WTC11 (cell line): ENCODE measurements around the gene WWC1. TPM values are rescaled to one million over a fixed set of nuclear protein-coding genes. Genes with fewer than 3 reads are reported as not detected.

Experiments used
- ATAC-seq: fragments of 200-7000 bp; cut with Tn5 transposase; 2 replicates; pipeline ENCODE4 v1.10.0; 2021; ENCODE audit warnings: mild to moderate bottlenecking, moderate library complexity
- CTCF ChIA-PET: fragments of 300-600 bp; sonication (Branson Sonifier 250); formaldehyde crosslinking; loops from one replicate; lab custom pipeline; 2021; ENCODE audit warnings: antibody characterized with exemption; lab: Charles Lee
- POLR2A ChIA-PET: fragments of 350-600 bp; sonication (Branson Sonifier 250); formaldehyde crosslinking; loops from one replicate; lab custom pipeline; 2021; ENCODE audit warnings: antibody characterized with exemption; lab: Charles Lee
- DNase-seq: peaks from one replicate; pipeline ENCODE4 v3.0.0; 2021; ENCODE audit warnings: low spot score
- H3K27ac Mint-ChIP-seq: 2 replicates; pipeline ENCODE4 v1.8.0; 2021; ENCODE audit warnings: mixed read lengths
- H3K27me3 Mint-ChIP-seq: 2 replicates; pipeline ENCODE4 v1.8.0; 2021; ENCODE audit warnings: low read depth, mild to moderate bottlenecking, moderate library complexity, mixed read lengths
- H3K36me3 Mint-ChIP-seq: 2 replicates; pipeline ENCODE4 v1.8.0; 2021; ENCODE audit warnings: mixed read lengths
- H3K4me1 Mint-ChIP-seq: 2 replicates; pipeline ENCODE4 v1.8.0; 2022; ENCODE audit warnings: mixed read lengths
- H3K4me3 Mint-ChIP-seq: 2 replicates; pipeline ENCODE4 v1.8.0; 2021; ENCODE audit warnings: mild to moderate bottlenecking, moderate library complexity, mixed read lengths
- H3K9me3 Mint-ChIP-seq: 2 replicates; pipeline ENCODE4 v1.8.0; 2021; ENCODE audit warnings: mixed read lengths
- GABPB1 ChIP-seq: sonication (generic); formaldehyde crosslinking; IDR thresholded peaks from 2 replicates; pipeline ENCODE4 v1.8.1; 2023; ENCODE audit warnings: mild to moderate bottlenecking, missing genetic modification reagents
- GRHL2 ChIP-seq: fragments of 250-450 bp; sonication (Bioruptor Pico); IDR thresholded peaks from 2 replicates; pipeline ENCODE4 v1.8.0; 2022; ENCODE audit warnings: mild to moderate bottlenecking, moderate library complexity; ENCODE audit not compliant: insufficient replicate concordance, severe bottlenecking
- HMGA2 ChIP-seq: fragments of 250-450 bp; sonication (Bioruptor Pico); IDR thresholded peaks from 2 replicates; pipeline ENCODE4 v1.4.0; 2021; ENCODE audit warnings: mild to moderate bottlenecking, moderate library complexity
- KAT7 ChIP-seq: sonication (generic); formaldehyde crosslinking; IDR thresholded peaks from 2 replicates; pipeline ENCODE4 v1.8.1; 2023; ENCODE audit warnings: missing genetic modification reagents, mild to moderate bottlenecking, borderline replicate concordance
- MXD4 ChIP-seq: fragments of 250-450 bp; sonication (Bioruptor Pico); IDR thresholded peaks from 2 replicates; pipeline ENCODE4 v1.8.0; 2021; ENCODE audit warnings: mild to moderate bottlenecking, moderate library complexity, borderline replicate concordance
- MYBL2 ChIP-seq: sonication (generic); formaldehyde crosslinking; IDR thresholded peaks from 2 replicates; pipeline ENCODE4 v1.8.1; 2023; ENCODE audit warnings: mild to moderate bottlenecking, moderate library complexity, missing genetic modification reagents
- NFE2L1 ChIP-seq: sonication (generic); formaldehyde crosslinking; IDR thresholded peaks from 2 replicates; pipeline ENCODE4 v1.8.1; 2023; ENCODE audit warnings: missing genetic modification reagents
- NR2C2 ChIP-seq: sonication (generic); formaldehyde crosslinking; IDR thresholded peaks from 2 replicates; pipeline ENCODE4 v1.8.0; 2022; ENCODE audit warnings: mild to moderate bottlenecking, missing genetic modification reagents
- OVOL2 ChIP-seq: fragments of 250-450 bp; sonication (Bioruptor Pico); IDR thresholded peaks from 2 replicates; pipeline ENCODE4 v1.9.0; 2021; ENCODE audit warnings: mild to moderate bottlenecking, borderline replicate concordance
- PRRX2 ChIP-seq: fragments of 250-450 bp; sonication (Bioruptor Pico); IDR thresholded peaks from 2 replicates; pipeline ENCODE4 v1.8.0; 2021; ENCODE audit warnings: mild to moderate bottlenecking
- RORB ChIP-seq: fragments of 250-450 bp; sonication (Bioruptor Pico); IDR thresholded peaks from 2 replicates; pipeline ENCODE4 v1.9.0; 2021; ENCODE audit warnings: mild to moderate bottlenecking
- TCF7 ChIP-seq: sonication (generic); formaldehyde crosslinking; IDR thresholded peaks from 2 replicates; pipeline ENCODE4 v1.8.0; 2022; ENCODE audit warnings: mild to moderate bottlenecking, low read depth, missing genetic modification reagents, moderate library complexity
- ZBTB21 ChIP-seq: sonication (generic); formaldehyde crosslinking; IDR thresholded peaks from 2 replicates; pipeline ENCODE4 v1.8.1; 2023; ENCODE audit warnings: mild to moderate bottlenecking, missing genetic modification reagents, borderline replicate concordance
- ZNF219 ChIP-seq: sonication (generic); formaldehyde crosslinking; IDR thresholded peaks from 2 replicates; pipeline ENCODE4 v1.8.0; 2023; ENCODE audit warnings: missing genetic modification reagents, mild to moderate bottlenecking, borderline replicate concordance
- ZNF263 ChIP-seq: sonication (generic); formaldehyde crosslinking; IDR thresholded peaks from 2 replicates; pipeline ENCODE4 v1.8.1; 2022; ENCODE audit warnings: low read depth, mild to moderate bottlenecking, moderate library complexity, missing genetic modification reagents
- ZNF281 ChIP-seq: sonication (generic); formaldehyde crosslinking; IDR thresholded peaks from 2 replicates; pipeline ENCODE4 v1.8.0; 2023; ENCODE audit warnings: mild to moderate bottlenecking, missing genetic modification reagents
- ZNF396 ChIP-seq: fragments of 250-450 bp; sonication (Bioruptor Pico); IDR thresholded peaks from 2 replicates; pipeline ENCODE4 v1.8.0; 2021; ENCODE audit warnings: mild to moderate bottlenecking, moderate library complexity, borderline replicate concordance
- total RNA-seq: library from RNA; stranded (reverse); gene quantifications from 3 replicates; pipeline ENCODE4 v1.2.3, GENCODE V29; 2021
- TF ChIP-seq, protein P1 (sequence below): fragments of 200-600 bp; IDR thresholded peaks from 2 replicates; pipeline ENCODE4 v1.8.0; 2022; ENCODE audit warnings: antibody characterized with exemption
- TF ChIP-seq, protein P2 (sequence below): sonication (generic); formaldehyde crosslinking; IDR thresholded peaks from 2 replicates; pipeline ENCODE4 v1.8.1; 2023; ENCODE audit warnings: mild to moderate bottlenecking, moderate library complexity, missing genetic modification reagents
- TF ChIP-seq, protein P3 (sequence below): sonication (generic); formaldehyde crosslinking; IDR thresholded peaks from 2 replicates; pipeline ENCODE4 v1.8.1; 2023; ENCODE audit warnings: mild to moderate bottlenecking, missing genetic modification reagents, moderate library complexity

The WWC1 gene
- total RNA-seq, 1 experiment from 2014 or later, result 48.4 TPM

DNA sequence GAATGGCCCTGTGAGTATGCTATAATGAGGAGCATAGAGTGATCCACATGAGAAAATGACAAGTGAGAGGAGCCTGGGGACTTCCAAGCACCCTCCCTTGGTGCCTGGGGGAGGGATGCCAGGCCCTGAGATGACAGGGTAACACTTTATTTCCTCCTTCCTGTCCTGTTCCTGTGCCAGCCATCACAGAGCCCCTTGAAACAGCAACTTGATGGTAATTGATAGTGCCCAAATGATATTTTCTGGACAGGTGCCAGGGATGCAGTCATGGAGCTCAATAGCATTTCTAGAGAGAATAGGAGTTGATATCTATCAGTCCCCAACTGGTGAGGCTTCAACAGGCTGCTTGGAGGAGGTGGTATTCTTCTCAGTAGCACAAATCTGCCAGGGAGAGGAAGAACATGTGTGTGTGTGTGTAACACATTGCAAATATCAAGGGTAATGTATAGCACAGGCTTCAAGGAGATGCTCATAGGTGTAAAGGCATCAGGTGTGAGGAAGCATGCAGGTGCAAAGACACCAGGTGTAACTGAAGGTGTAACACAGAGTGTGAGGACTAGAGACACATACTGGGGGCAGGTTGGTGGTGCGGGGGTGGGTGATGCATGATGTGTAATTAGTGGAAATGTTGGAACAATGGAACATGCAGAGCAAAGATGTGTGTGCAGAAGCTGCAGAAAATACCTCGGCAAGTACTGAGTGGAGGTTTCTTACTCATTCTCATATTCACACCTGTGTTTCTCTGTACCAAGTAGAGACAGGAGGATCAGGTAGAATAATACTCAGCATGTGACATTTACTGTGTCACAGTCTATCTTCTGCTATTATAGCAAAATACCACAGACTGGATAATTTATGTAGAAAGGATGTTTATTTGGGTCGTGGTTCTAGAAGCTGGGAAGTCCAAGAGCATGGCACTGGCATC is 18.1 kb upstream of the WWC1 start:
- Mint-ChIP-seq H3K27ac (no peak overlapping the region), H3K36me3 (no peaks in the 10 kb centered on the region), H3K27me3 (peaks cover 9% of the 10 kb centered on the region), H3K9me3 (no peaks in the 10 kb centered on the region), H3K4me3 (no peak overlapping the region), H3K4me1 (peaks cover 22% of the 10 kb centered on the region)
- DNase-seq (no peak), ATAC-seq (no peak)
- ChIA-PET POLR2A (no interaction called here), CTCF (no interaction called here)
- no peak for TF ChIP-seq NFE2L1 (CRISPR knock-in tag)
- TF ChIP-seq ZNF396 (CRISPR knock-in tag), result no peak
- TF ChIP-seq KAT7 (CRISPR knock-in tag), result no peak
- TF ChIP-seq RORB (CRISPR knock-in tag), result no peak
- no peak for TF ChIP-seq NR2C2
- no peak for TF ChIP-seq MYBL2 (CRISPR knock-in tag)
- no peak for TF ChIP-seq GABPB1
- no peak for TF ChIP-seq ZNF281 (CRISPR knock-in tag)
- no peak for TF ChIP-seq PRRX2 (CRISPR knock-in tag)
- no peak for TF ChIP-seq ZNF219
- TF ChIP-seq OVOL2, result no peak
- TF ChIP-seq TCF7, result no peak
- no peak for TF ChIP-seq HMGA2

GRCh38 chr5:168274406-168274805 is 17.0 kb upstream of the WWC1 start:
- ATAC-seq (no peak), DNase-seq (no peak)
- CTCF ChIA-PET, result interaction anchor here (0.5 to 1.0 kb wide), 2 partner anchors 39 to 212 kb away, joined by 3 to 4 read pairs; partner anchors contain the start of gene RARS1
- Mint-ChIP-seq H3K27ac (no peak overlapping the region), H3K4me1 (peaks cover 12% of the 10 kb centered on the region)
- TF ChIP-seq ZNF263 (CRISPR knock-in tag) (no peak), GABPB1 (peak; percentile 83)
- TF ChIP-seq, all 79 proteins: peak for 1
- POLR2A ChIA-PET, result no interaction called here
- Mint-ChIP-seq H3K9me3 (no peaks in the 10 kb centered on the region), H3K27me3 (no peaks in the 10 kb centered on the region; the same call in 1 of the 2 replicates), H3K4me3 (no peak overlapping the region), H3K36me3 (no peaks in the 10 kb centered on the region)

DNA sequence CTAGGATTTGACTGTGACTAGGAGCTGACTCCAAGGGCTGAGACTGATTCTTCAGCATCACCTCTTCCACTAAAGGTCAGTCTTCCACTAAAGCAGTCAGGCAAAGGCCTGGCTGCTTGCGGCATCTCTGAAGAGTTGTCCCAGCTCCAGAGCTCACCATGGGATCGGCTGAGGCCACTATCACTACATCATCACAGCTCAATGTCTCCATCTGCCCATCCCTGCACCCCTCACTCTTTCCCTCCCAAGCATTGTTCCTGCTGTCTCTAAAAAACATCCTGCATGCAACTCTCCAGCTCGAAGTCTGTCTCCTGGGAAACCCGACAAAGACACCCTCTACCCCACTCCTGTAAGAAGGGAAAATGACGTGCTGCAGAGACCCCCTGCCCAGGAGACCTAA is 15.5 kb upstream of the WWC1 start:
- no peaks in the 10 kb centered on the region for H3K36me3 Mint-ChIP-seq
- CTCF ChIA-PET, result interaction anchor here (1.5 to 1.7 kb wide), 2 partner anchors 16 to 19 kb away, joined by 4 to 7 read pairs; partner anchors contain the start of gene WWC1
- H3K9me3 Mint-ChIP-seq, result no peaks in the 10 kb centered on the region
- POLR2A ChIA-PET, result no interaction called here
- H3K4me1 Mint-ChIP-seq, result no peaks in the 10 kb centered on the region
- H3K4me3 Mint-ChIP-seq, result no peak overlapping the region
- no peaks in the 10 kb centered on the region; the same call in 1 of the 2 replicates for H3K27me3 Mint-ChIP-seq
- no peak for DNase-seq
- no peak for ATAC-seq
- H3K27ac Mint-ChIP-seq, result no peak overlapping the region
- TF ChIP-seq, protein P1, sequence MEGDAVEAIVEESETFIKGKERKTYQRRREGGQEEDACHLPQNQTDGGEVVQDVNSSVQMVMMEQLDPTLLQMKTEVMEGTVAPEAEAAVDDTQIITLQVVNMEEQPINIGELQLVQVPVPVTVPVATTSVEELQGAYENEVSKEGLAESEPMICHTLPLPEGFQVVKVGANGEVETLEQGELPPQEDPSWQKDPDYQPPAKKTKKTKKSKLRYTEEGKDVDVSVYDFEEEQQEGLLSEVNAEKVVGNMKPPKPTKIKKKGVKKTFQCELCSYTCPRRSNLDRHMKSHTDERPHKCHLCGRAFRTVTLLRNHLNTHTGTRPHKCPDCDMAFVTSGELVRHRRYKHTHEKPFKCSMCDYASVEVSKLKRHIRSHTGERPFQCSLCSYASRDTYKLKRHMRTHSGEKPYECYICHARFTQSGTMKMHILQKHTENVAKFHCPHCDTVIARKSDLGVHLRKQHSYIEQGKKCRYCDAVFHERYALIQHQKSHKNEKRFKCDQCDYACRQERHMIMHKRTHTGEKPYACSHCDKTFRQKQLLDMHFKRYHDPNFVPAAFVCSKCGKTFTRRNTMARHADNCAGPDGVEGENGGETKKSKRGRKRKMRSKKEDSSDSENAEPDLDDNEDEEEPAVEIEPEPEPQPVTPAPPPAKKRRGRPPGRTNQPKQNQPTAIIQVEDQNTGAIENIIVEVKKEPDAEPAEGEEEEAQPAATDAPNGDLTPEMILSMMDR, result no peak
- TF ChIP-seq MXD4 (CRISPR knock-in tag) (no peak), GRHL2 (CRISPR knock-in tag) (no peak), ZNF281 (CRISPR knock-in tag) (no peak), ZBTB21 (CRISPR knock-in tag) (no peak), GABPB1 (no peak)
- TF ChIP-seq, protein P2, sequence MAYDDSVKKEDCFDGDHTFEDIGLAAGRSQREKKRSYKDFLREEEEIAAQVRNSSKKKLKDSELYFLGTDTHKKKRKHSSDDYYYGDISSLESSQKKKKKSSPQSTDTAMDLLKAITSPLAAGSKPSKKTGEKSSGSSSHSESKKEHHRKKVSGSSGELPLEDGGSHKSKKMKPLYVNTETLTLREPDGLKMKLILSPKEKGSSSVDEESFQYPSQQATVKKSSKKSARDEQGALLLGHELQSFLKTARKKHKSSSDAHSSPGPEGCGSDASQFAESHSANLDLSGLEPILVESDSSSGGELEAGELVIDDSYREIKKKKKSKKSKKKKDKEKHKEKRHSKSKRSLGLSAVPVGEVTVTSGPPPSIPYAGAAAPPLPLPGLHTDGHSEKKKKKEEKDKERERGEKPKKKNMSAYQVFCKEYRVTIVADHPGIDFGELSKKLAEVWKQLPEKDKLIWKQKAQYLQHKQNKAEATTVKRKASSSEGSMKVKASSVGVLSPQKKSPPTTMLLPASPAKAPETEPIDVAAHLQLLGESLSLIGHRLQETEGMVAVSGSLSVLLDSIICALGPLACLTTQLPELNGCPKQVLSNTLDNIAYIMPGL (CRISPR knock-in tag), result no peak
- TF ChIP-seq, protein P3, sequence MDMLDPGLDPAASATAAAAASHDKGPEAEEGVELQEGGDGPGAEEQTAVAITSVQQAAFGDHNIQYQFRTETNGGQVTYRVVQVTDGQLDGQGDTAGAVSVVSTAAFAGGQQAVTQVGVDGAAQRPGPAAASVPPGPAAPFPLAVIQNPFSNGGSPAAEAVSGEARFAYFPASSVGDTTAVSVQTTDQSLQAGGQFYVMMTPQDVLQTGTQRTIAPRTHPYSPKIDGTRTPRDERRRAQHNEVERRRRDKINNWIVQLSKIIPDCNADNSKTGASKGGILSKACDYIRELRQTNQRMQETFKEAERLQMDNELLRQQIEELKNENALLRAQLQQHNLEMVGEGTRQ (CRISPR knock-in tag), result no peak
